BLaER1 (cell line): ENCODE data around the gene H3-3A.

Experiments
- H3K27ac ChIP-seq: shearing (Covaris generic); formaldehyde crosslinking; 2 replicates; pipeline ENCODE4 v1.8.1; 2022
- H3K27me3 ChIP-seq: shearing (Covaris generic); formaldehyde crosslinking; 2 replicates; pipeline ENCODE4 v1.8.1; 2022
- H3K36me3 ChIP-seq: shearing (Covaris generic); formaldehyde crosslinking; 2 replicates; pipeline ENCODE4 v1.8.1; 2022
- H3K4me1 ChIP-seq: shearing (Covaris generic); formaldehyde crosslinking; 2 replicates; pipeline ENCODE4 v1.8.1; 2022
- H3K4me2 ChIP-seq: shearing (Covaris generic); formaldehyde crosslinking; 2 replicates; pipeline ENCODE4 v1.8.1; 2022
- H3K4me3 ChIP-seq: shearing (Covaris generic); formaldehyde crosslinking; 2 replicates; pipeline ENCODE4 v1.8.1; 2022
- H3K9ac ChIP-seq: shearing (Covaris generic); formaldehyde crosslinking; 2 replicates; pipeline ENCODE4 v1.8.1; 2022
- H3K9me3 ChIP-seq: shearing (Covaris generic); formaldehyde crosslinking; 2 replicates; pipeline ENCODE4 v1.8.1; 2022
- H4K20me1 ChIP-seq: shearing (Covaris generic); formaldehyde crosslinking; 2 replicates; pipeline ENCODE4 v1.8.1; 2022
- Cebpa-rat ChIP-seq: shearing (Covaris generic); IDR thresholded peaks from 2 replicates; pipeline ENCODE4 v1.8.1; 2022

H3-3A gene

GRCh38 chr1:226051365-226051764 is 11.2 kb upstream of the H3-3A start:
- no peak overlapping the region for H3K9ac ChIP-seq
- H3K4me3 ChIP-seq = no peak overlapping the region
- H3K36me3 ChIP-seq = peaks cover 48% of the 10 kb centered on the region
- TF ChIP-seq Cebpa-rat = no peak
- H3K4me1 ChIP-seq = no peaks in the 10 kb centered on the region
- no peaks in the 10 kb centered on the region for H3K9me3 ChIP-seq
- no peak overlapping the region for H3K4me2 ChIP-seq
- no peaks in the 10 kb centered on the region for H3K27me3 ChIP-seq
- no peak overlapping the region for H3K27ac ChIP-seq
- no peaks in the 10 kb centered on the region for H4K20me1 ChIP-seq

- H3K27me3 ChIP-seq = no peaks in the 10 kb centered on the region
- H3K4me3 ChIP-seq = no peak overlapping the region
- H3K9me3 ChIP-seq = no peaks in the 10 kb centered on the region
- H3K27ac ChIP-seq = no peak overlapping the region
- TF ChIP-seq Cebpa-rat = no peak
- no peak overlapping the region for H3K9ac ChIP-seq
- no peaks in the 10 kb centered on the region for H4K20me1 ChIP-seq
- H3K4me2 ChIP-seq = no peak overlapping the region
- H3K36me3 ChIP-seq = peaks cover 48% of the 10 kb centered on the region
- no peaks in the 10 kb centered on the region for H3K4me1 ChIP-seq
Measured at GRCh38 chr1:226052061-226052460, 10.5 kb upstream of the H3-3A start.

GRCh38 chr1:226054519-226055327 is 7.8 kb upstream of the H3-3A start:
- TF ChIP-seq Cebpa-rat = no peak
- H3K4me2 ChIP-seq = no peak overlapping the region
- no peaks in the 10 kb centered on the region for H3K4me1 ChIP-seq
- no peak overlapping the region for H3K4me3 ChIP-seq
- H3K27me3 ChIP-seq = no peaks in the 10 kb centered on the region
- H4K20me1 ChIP-seq = no peaks in the 10 kb centered on the region
- peaks cover 73% of the 10 kb centered on the region for H3K36me3 ChIP-seq
- H3K27ac ChIP-seq = no peak overlapping the region
- no peak overlapping the region for H3K9ac ChIP-seq
- no peaks in the 10 kb centered on the region for H3K9me3 ChIP-seq

GRCh38 chr1:226059709-226060108 is 2.8 kb upstream of the H3-3A start:
- peaks cover 16% of the 10 kb centered on the region for H3K4me1 ChIP-seq
- no peak for TF ChIP-seq Cebpa-rat
- H3K27ac ChIP-seq = no peak overlapping the region

GRCh38 chr1:226060427-226060826 is 2.1 kb upstream of the H3-3A start:
- Histone ChIP-seq H3K9ac (no peak overlapping the region), H3K4me2 (peak overlapping the region; percentile 86)

More at GRCh38 chr1:226059709-226060108, 2.8 kb upstream of the H3-3A start:
- Histone ChIP-seq H3K9ac (no peak overlapping the region), H3K9me3 (no peaks in the 10 kb centered on the region), H3K4me2 (no peak overlapping the region), H3K27me3 (no peaks in the 10 kb centered on the region), H3K4me3 (no peak overlapping the region), H4K20me1 (peaks cover 18% of the 10 kb centered on the region), H3K36me3 (peaks cover 44% of the 10 kb centered on the region)

GRCh38 chr1:226061068-226061840 is 1.3 kb upstream of the H3-3A start:
- no peak for TF ChIP-seq Cebpa-rat
- H4K20me1 ChIP-seq = peaks cover 34% of the 10 kb centered on the region
- peak overlapping the region; percentile 99 for H3K27ac ChIP-seq
- peaks cover 31% of the 10 kb centered on the region for H3K4me1 ChIP-seq
- no peaks in the 10 kb centered on the region for H3K9me3 ChIP-seq
- peak overlapping the region; percentile 99 for H3K9ac ChIP-seq
- H3K27me3 ChIP-seq = no peaks in the 10 kb centered on the region
- peaks cover 38% of the 10 kb centered on the region for H3K36me3 ChIP-seq
- H3K4me2 ChIP-seq = peak overlapping the region; percentile 86
- peak overlapping the region; percentile 77 for H3K4me3 ChIP-seq

More at GRCh38 chr1:226060427-226060826, 2.1 kb upstream of the H3-3A start:
- Histone ChIP-seq H4K20me1 (peaks cover 25% of the 10 kb centered on the region), H3K9me3 (no peaks in the 10 kb centered on the region), H3K27ac (no peak overlapping the region), H3K27me3 (no peaks in the 10 kb centered on the region), H3K36me3 (peaks cover 37% of the 10 kb centered on the region), H3K4me1 (peaks cover 22% of the 10 kb centered on the region), H3K4me3 (no peak overlapping the region)
- no peak for TF ChIP-seq Cebpa-rat

- Histone ChIP-seq H3K4me1 (peaks cover 37% of the 10 kb centered on the region), H3K4me2 (peak overlapping the region; percentile 86), H3K27ac (peak overlapping the region; percentile 99), H4K20me1 (peaks cover 41% of the 10 kb centered on the region), H3K27me3 (no peaks in the 10 kb centered on the region), H3K9ac (peak overlapping the region; percentile 99), H3K4me3 (peak overlapping the region; percentile 77), H3K36me3 (peaks cover 46% of the 10 kb centered on the region), H3K9me3 (no peaks in the 10 kb centered on the region)
- TF ChIP-seq Cebpa-rat = no peak
Measured at GRCh38 chr1:226061841-226062557, 517 bp upstream of the H3-3A start.

- H3K36me3 ChIP-seq = peaks cover 48% of the 10 kb centered on the region
- peak overlapping the region; percentile 97 for H3K9ac ChIP-seq
- no peaks in the 10 kb centered on the region for H3K27me3 ChIP-seq
- H3K4me2 ChIP-seq = peak overlapping the region; percentile 96
- peaks cover 42% of the 10 kb centered on the region for H3K4me1 ChIP-seq
- H3K27ac ChIP-seq = peak overlapping the region; percentile 96
- peak overlapping the region; percentile 77 for H3K4me3 ChIP-seq
- H4K20me1 ChIP-seq = peaks cover 55% of the 10 kb centered on the region
- no peak for TF ChIP-seq Cebpa-rat
- no peaks in the 10 kb centered on the region for H3K9me3 ChIP-seq
Measured at GRCh38 chr1:226063224-226063976, 884 bp downstream of the H3-3A start.
